Activated CD4-positive, alpha-beta T cell treated with anti-CD3 and anti-CD28 coated beads, Interleukin-2, amount 50 U/mL, for 4 hours (primary cell): ENCODE results near the gene KCTD18.

Source experiments
- DNase-seq, 2 experiments: peaks; one replicate each; pipeline ENCODE4 v3.0.0-alpha.2; 2020

Gene KCTD18

DNA sequence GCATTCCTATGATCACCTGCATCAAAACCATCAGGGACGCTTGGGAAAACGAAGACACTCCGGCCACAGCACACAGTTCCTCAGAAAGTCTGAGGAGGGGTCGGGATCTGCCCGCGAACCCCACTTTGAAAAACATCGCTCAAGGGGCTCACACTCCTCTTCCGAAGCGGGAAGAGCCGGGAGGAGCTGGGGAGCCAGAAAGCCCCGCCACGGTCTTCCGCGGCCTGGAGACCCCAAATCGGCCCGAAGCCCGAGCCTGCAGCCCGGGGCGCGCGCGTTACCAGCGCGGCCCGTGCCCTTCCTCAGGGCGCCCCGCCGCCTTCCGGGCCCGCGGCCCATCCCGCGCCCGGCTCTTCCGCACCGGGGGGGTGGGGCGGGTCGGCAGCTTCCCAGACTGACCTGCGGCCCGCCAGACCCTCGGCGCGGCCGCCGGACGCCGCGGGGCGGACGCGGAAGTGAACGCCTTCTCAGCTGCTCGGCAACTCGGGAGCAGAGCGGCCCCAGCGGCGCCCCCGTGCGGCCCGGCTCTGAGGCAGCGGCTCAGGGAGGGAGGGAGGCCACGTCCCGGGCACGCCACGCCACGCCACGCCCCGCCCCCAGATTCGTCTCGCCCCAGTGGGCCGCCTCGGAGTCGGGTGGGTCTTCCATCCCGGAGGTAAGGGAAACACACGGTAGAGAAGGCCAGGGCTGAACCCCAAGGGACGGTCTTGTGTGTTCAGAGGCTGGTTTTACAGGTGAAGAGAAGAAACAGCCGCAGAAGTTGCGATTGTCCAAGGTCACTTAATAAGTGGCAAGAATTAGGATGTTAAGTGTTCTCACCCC is at the start of gene KCTD18:
KCTD18 (minus strand) TSS at position 457 of the 822 bp plus-strand sequence. CDS start 3,052 bp downstream, outside the sequence.
- DNase-seq: peak; percentile 89

DNA sequence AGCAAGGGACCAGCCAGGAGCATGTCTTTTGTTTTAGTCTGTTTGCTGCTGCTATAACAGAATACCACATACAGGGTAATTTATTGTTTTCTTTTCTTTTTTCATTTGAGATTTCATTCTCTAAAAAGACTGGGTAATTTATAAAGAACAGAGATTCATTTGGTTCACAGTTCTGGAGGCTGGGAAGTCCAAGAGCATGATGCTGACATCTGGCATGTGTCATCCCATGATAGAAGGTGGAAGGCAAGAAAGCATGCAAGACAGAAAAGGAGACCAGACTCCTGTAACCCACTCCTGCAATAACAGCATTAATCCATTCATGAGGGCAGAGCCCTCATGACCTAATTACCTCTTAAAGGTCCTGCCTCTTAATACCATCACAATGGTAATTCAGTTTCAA is 30.9 kb upstream of the KCTD18 start:
- no peak for DNase-seq

DNA sequence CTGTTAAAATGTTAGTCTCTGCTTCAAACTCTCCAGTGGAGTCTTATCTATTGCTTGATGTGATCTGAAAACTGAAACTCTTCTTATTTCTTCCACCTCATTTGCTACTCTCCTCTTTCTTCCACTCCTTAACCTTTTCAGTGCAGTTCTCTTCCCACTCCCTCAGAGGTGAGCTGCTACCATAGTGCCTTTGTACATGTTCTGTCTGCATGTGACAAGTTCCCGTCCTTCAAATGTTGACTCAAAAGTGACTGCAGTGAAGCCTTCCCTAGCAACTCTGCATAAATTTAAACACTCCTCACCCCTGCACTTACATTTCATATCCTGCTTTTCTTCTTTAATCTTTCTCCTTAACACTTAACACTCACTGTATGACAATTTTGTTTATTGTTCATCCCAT is 28.3 kb upstream of the KCTD18 start:
- no peak for DNase-seq

DNA sequence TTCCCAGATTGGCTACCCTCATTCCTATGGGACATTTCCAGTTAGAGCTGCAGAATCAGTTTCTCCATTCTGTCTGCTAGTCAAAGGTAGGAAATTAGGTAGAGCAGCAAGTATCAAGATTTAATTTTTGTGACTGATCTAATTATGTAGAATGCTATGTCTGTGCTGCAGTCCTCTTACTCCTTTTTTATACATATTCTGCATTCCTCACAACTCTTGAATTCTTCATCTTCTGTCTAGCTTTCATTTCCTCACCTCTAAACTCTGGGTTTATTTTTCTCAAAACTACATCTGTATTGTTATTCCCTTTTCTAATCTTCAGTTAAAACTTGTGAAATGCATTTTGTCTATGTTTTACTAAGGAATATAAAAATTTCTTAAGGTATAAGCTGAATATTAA is 24.7 kb upstream of the KCTD18 start:
- no peak for DNase-seq

DNA sequence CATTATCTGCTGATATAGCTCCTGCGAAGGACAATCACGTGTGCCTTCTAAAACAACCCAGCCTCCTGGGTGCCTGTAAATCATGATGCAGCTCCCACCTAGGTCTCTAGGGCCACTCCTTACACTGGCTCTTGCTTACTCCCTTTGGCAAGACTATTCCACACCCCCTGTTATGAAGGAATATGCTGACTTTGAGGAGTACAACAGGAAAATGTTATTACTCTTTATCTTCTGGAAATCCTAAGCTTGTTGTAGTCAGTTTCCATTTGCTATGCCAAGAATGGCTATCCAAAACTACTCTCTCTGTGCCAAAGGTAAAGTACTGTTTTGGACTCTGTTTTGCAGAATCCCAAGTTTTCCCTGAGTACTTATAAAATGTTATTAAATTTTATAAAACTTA is 23.9 kb upstream of the KCTD18 start:
- DNase-seq: no peak

DNA sequence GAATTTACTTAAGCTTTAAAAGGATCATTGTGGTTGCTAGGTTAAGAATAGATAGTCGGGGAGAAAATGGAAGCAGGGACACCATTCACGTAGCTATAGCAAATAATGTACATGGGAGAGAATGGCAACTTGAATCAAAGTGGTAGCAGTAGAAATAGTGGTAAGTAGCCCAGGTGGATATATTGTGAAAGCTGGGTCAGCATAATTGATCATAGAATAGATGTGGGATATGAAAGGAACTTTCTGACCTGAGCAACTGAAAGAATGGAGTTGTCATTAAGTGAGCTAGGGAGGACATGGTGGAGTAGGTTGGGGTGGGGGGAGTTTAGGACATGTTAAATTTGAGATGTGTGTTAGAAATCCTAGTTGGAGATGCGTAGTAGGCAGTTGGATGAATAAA is 18.4 kb upstream of the KCTD18 start:
- DNase-seq: no peak

DNA sequence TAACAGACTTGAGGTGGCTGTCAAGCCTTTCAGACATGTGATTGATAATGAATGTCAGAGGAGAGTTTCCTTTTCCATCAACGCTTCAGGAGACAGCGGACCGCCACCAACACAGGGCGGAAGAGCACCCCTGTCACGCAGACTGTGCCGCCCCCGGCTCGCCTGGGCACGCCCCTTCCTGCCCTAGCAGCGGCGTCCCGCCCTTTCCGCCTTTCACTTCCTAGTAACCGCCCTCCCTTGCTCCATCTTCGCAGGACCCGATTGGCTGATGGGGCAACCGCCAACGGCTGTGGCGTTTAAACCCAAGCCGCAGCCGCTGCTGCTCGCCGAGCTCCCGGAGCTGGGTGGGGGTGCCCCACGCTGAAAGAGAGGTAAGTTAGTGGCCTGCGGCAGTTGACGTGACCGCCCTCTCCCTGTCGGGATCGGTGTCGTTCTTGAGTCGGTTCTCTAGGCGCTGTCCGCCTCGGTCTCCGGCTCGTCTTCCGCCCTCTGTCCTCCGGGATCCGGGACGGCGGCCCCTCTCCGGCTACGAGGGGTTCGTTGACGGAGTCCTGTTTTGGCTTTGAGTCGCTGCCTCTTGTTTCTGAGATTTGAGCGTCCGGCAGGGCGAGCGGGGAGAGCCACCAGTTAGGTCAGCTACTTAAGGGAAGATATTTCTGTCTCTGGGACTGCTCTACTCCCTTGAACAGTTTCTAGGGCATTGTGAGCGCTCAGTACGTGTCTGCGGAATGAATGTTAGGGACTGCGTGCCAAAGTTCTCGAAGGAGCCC is 16.2 kb upstream of the KCTD18 start, which contains the start of gene SGO2:
SGO2 (plus strand) TSS at position 326 of the 770 bp plus-strand sequence. CDS start 6,769 bp downstream, outside the sequence.
- DNase-seq: peak; percentile 95

DNA sequence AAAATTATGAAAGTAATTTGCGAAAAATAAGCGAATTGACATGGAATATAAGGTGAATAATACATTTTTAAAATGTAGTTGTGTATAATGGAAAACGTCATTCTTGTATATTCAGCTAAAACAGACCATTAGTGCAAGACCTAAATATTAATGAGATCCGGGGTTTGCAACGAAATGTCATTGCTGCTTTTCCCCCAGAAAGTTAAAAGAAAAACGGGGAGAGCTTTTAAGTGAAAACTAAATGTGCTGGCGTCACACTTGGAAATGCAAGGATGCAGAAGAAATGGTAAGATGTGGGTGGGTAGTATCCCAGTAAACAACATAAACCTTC is 15.6 kb upstream of the KCTD18 start:
- no peak for DNase-seq

DNA sequence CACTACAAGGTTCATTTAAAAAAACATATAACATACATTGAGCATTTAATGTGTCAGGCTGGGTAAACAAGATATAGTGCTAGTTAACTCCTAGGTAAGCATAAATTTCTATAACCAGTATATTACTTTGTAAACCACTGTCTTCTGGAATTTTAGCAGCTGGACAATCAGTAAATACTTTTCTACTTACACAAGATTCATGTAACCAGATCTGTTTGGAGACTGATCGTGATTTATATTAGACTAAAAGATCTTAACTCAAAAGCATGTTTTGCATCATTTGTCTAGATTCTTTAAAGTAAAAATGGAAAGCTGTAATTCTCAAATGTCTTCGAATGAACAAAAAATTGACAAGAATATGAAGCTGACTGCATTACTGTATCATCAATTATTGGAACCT is 15.2 kb upstream of the KCTD18 start:
- no peak for DNase-seq

DNA sequence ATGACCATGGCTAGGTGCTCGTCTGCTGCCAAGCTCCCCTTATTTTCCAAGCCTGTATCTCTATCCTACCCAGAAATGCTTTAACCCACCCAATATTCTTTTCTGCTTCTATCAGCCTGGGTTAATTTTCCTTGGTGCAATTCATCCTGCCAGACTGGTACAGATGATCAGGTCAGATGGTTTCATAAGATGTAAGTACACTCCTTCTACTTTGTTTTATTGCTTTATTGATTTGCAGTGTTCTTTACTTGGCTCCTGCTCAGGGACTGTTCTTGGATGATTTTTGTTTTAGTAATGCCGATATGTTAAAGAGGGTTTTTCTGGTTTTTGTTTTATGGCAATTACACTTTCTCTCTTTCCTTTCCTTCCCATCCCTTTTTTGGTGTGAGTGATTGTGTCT is 13.7 kb upstream of the KCTD18 start:
- DNase-seq: no peak

DNA sequence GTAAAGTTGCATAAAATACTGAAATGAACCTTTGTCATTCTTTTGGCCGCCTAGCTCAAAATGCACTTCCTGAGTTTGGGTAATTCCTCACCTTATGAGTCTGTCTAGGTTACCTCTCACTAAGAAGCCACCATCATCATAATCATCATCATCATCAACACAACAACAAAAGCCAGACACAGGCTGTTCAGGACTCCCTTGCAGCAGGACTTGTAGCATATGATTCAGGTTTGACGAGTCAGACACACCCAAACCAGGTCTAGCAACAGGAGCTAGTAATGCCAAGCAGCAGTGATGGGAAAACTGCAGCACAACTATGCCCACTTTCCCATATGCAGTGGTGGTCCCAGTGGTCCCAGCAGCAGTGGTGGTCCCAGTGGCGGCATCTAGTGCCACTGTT is 13.3 kb upstream of the KCTD18 start:
- DNase-seq: no peak

DNA sequence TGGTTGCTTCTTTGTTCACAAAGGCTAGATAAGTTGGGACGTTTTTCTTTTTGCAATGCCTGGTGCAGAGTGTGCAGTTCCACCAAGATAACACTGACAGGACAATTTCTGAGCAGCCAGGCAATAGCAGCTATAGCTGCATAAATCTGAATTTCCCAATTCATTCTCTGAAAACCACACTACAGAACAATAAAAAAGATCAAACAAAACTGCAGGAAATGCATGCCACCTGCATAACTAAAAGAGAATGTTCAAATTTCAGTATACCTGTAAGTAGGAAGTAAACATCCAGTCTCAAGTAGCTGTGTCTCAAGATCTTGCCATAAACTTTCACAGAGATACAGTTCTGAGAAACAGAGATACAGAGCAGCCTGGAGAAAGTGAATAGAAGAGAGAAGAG is 5.3 kb upstream of the KCTD18 start:
- DNase-seq: no peak

DNA sequence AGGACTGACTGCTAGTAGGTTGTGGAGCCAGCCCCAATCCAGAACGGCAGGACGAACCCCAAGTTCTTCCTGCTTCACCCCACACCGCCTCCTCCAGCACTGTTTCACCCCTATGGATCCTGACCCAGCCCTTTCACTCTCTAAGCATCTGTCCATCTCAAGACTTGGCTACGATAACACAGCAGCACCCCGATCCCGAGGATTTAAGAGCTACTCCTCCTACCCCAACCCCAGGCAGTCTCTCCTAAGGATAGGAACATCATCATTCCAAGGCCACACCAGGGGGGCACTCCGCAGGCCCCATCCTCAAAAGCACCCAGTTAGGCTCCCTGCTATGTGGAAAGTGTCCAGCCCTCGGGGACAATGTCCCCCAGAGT is 645 bp downstream of the KCTD18 start:
- DNase-seq: no peak

DNA sequence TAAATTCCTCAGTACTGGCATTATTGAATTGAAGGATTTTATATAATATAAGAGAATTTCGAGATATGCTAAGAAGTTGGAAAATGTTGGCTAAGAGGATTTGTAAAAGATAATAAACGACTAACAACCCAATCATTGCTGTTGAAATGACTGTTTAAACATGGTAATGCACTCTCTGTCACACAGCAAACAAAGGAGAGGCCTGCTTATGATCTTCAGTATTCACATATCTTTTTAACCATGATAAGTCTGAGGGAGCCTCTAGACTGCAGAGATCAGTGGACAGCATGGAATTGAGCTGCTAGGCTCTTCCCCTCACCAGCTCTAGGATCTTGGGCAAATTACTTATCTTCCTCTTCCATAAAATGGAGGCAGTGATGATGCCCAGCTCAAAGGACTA is 2.7 kb downstream of the KCTD18 start:
- DNase-seq: no peak

DNA sequence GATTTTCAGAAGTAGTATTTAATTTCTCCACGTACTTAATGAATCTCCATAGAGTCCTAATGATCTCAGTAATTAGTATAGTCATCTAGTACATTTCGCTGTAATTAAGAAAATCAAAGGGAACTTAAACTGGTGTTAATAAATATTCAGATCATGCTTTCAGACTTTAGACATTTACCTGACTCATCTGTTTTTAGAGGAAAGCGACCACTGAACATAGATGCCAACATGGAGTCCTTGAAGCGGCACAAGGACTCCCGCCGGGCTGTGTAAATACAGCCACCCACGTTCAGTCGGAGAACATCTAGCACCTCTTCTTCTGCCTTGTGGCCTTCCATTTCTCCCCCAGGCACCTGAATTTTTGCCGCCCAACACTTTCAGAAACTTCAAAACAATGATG is 3.2 kb downstream of the KCTD18 start:
- no peak for DNase-seq

DNA sequence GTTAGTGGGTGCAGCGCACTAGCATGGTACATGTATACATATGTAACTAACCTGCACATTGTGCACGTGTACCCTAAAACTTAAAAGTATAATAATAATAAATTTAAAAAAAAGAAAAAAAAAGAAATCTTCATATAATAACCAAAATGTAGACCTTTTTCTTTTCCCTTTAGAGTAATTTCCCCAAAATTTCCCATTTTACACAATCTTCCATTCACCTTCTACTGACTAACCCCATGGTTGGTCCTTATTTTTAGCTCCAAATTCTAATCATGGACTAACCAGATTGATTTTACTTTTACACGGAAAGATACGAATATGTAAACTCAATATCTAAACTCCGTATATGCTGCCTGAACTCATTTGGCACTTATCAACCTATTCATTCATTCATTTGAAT is 7.7 kb downstream of the KCTD18 start:
- DNase-seq: no peak

DNA sequence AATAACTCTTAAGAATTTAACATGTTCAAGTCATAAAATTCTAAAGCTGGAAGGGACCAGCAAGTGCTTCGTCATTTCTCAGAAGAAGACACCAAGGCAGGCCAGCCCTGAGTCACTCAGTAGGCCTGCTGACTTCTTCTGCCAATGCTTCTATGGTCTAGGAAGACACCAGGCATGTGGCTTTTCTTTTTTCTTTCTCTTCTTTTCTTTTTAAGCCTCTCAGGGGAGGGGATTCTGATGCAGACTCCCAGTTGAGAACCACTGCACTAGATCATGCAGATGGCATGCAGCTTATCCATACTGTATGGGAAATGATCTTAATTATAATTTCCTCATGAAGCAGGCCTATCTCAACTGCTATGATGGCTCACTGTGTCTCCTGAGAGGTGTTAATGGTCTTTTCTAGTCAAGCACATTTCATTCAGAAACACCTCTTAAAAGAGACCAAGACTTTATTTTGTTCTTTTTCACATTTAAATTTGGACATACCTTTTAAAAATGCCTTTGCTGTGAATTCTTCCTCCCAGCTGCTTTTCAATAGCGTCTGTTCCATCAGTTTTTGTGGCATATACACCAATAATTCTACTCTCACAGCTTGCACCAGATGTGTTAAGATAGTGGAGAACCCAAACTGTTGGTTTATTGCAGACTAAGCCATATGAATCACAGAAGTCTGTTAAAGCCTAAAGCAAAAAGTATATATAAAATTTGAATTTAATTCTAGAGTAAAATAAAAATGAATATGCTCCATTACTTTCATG is 11.3 kb downstream of the KCTD18 start:
- no peak for DNase-seq

DNA sequence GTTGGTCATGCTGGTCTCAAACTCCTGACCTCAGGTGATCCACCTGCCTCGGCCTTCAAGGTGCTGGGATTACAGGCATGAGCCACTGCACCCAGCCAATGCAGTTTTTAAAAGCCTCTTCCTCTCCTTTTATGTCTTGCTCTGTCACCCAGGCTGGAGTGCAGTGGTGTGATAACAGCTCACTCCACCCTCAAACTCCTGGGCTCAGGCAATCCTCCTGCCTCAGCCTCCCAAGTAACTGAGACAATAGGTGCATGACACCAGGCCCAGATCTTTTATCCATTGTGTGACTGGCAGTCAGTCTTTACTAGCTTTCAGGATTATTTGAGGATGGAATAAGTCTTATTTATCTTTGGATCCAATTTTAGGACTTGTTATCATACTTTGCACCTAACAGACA is 13.2 kb downstream of the KCTD18 start:
- DNase-seq: no peak

DNA sequence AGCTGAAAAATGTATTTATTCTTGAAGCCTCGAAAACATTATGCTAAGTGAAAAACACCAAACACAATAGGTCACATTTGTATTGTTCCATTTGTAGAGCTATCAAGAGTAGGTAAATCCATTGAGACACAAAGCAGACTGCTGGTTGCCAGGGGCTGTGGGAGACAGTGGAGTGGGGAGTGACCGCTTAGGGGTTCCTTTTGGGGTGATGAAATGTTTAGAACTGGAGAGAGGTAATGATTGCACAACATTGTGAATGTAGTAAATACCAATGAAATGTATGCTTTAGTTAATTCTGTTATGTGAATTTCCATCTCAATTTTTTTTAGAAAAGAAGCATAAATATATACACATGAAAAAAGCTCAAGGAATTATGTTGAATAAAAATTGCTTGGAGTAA is 15.8 kb downstream of the KCTD18 start:
- no peak for DNase-seq

DNA sequence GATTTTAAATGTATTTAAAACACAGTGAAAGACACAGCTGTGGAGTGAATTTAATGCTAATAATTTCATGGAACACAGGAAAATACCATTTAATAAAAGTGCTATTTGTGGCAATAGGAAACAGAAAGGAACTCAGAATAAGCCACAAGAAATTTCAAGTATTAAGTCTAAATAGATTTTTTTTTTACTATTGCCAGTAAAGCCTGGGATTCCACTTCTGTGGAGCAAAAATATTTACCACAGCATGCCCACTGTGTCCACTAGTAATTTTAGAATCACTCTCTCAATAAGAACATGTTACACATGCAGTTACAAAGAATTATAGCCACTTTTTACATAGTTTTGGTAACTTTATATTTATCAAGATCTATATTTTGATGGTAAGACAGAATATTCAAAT is 17.2 kb downstream of the KCTD18 start:
- no peak for DNase-seq

DNA sequence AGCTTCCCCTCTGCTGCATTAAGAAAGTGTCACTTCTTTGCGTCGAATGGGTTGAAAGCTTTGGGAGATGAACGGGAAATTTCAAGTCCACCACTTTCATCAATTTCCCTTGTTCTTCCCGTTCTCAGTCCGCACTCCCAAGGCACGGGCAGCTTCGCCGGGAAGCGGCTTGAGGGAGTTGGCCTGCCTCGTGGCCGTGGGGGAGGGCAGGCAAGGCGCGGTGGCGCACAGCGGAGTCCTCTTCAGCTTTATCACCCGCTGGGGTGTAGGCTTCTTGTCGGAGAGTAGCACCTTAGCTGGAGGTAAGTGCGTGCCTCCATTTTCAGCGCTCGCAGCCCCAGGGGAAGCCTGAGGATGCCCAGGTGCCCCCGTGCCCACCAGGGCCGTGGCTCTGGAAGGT is 19.9 kb downstream of the KCTD18 start:
- DNase-seq: no peak

DNA sequence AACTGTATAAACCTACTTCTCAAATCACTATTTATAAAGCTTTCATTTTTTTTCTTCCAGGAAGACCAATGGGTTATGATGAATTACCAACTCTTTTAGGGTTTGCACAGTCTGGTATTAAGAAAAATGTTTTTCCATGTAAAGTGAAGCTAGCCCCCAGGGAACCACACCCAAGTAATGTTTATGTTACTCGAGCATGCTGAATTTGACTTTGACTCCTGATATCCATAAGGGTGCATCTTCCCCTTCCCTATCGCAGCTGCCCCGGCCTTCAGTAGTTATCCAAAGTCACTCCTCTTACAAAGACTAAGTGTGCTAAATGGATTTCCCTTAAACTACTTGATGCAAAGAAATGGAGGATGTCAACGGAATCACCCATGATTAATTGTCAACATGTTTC is 21.7 kb downstream of the KCTD18 start:
- DNase-seq: no peak

DNA sequence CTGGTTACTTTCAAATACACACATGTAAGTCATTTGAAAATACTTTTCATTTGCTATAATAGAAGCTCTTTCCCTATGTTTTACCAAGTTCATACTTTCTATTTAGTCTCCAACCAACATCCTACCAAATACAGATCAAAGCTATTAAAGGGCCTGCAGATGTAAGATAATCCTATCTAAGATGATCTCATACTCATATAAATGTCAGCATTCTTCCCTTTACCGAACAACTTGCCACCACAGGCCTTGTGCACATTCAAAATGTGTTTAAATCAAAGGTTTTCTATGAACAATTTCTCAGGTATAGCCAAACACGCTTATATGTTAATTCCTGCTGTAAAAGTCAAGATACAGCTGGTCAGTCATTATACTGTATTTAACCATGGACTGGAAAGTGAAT is 23.3 kb downstream of the KCTD18 start:
- DNase-seq: no peak

DNA sequence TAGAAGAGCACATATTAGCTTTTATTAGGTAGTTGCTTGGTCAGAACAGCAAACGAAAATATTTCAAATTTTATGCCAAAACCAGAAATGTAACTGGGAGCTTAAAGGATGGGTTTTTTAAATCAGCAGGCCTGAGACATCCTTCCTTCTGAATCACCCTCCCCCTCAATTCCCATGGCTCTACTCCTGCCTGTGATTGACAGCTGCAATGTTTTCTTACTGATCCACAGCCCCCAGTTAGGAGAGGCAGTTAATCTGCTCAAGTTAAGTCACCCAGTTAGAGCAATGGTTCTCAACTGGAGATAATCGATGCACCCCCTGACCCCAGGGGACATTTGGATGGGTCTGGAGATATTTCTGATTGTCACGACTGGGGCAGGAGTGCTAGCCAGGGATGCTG is 24.9 kb downstream of the KCTD18 start:
- DNase-seq: no peak
